ENCODE data around the gene SMG9. TPM values are rescaled to one million over a fixed set of nuclear protein-coding genes. Genes with fewer than 3 reads are reported as not detected.

SMG9 gene
- total RNA-seq, 6 experiments from 2014 or later, result 29.8 to 39.4 (median 32.0) TPM

DNA sequence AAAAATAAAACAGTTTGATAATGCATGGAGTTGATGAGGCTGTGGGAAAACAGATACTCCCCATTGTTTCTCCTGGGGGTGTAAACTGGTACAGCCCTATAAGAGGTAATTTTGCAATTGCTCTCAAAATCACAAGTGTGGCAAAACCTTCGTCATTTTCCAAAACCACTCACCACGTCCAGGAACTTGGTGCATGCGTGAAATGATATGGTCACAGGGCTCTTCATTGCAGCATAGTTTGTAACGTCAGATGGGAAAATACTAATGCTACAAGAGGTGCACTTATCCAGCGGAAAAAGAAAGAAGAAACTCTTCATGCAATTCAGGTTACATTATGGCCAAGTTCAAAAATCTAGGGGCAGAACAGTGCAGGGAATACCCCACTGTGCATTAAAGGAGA lies 72.9 kb downstream of the SMG9 start:
- Mint-ChIP-seq H3K9me3 (no peaks in the 10 kb centered on the region), H3K27ac (no peak overlapping the region), H3K4me1 (ENCODE audit: low read depth) (peaks cover 2% of the 10 kb centered on the region), H3K36me3 (ENCODE audit: low read depth) (no peaks in the 10 kb centered on the region), H3K4me3 (no peak overlapping the region), H3K27me3 (ENCODE audit: insufficient read depth) (peaks cover 4% of the 10 kb centered on the region)
- TF ChIP-seq, protein P1, sequence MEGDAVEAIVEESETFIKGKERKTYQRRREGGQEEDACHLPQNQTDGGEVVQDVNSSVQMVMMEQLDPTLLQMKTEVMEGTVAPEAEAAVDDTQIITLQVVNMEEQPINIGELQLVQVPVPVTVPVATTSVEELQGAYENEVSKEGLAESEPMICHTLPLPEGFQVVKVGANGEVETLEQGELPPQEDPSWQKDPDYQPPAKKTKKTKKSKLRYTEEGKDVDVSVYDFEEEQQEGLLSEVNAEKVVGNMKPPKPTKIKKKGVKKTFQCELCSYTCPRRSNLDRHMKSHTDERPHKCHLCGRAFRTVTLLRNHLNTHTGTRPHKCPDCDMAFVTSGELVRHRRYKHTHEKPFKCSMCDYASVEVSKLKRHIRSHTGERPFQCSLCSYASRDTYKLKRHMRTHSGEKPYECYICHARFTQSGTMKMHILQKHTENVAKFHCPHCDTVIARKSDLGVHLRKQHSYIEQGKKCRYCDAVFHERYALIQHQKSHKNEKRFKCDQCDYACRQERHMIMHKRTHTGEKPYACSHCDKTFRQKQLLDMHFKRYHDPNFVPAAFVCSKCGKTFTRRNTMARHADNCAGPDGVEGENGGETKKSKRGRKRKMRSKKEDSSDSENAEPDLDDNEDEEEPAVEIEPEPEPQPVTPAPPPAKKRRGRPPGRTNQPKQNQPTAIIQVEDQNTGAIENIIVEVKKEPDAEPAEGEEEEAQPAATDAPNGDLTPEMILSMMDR (IDR thresholded peaks at IDR 0.05), result no peak
- no peak for DNase-seq

DNA sequence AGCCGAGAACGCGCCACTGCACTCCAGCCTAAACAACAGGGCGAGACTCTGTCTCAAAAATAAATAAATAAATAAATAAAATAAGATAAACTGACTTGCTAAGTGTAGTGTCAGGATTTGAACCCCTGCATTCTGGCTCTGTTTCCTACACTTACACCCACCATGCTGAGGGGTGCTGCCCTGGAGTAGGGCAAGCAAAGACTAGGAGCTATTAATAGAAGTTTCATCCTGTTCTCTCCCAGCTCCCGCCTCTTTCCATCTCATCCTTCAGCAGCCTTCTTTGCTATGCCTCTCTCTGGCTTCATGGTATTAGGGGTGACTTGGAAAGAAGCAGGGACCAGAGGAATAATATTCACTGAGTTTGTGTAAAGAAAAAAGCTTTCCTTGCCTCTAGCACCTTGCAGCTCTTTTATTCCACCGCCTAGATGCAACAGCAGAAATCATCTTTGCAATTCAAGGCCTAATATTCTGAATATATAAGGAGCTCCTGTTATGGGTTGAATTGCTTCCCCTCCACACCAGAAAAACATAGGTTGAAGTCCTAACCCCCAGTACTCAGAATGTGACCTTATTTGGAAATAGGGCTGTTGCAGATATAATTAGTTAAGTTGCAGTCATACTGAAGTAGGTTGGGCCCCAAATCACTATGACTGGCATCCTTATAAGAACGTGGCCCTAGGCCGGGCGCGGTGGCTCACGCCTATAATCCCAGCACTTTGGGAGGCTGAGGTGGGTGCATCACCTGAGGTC lies 76.1 kb downstream of the SMG9 start:
- H3K27ac Mint-ChIP-seq, result no peak overlapping the region
- no peaks in the 10 kb centered on the region for H3K9me3 Mint-ChIP-seq
- peaks cover 18% of the 10 kb centered on the region for H3K4me1 Mint-ChIP-seq (ENCODE audit: low read depth)
- no peaks in the 10 kb centered on the region for H3K36me3 Mint-ChIP-seq (ENCODE audit: low read depth)
- H3K27me3 Mint-ChIP-seq (ENCODE audit: insufficient read depth), result peaks cover 2% of the 10 kb centered on the region
- TF ChIP-seq, protein P1 (IDR thresholded peaks at IDR 0.05), result no peak
- H3K4me3 Mint-ChIP-seq, result no peak overlapping the region
- no peak for DNase-seq

Other genes with a start within 250 kb of the SMG9 start
- gene ETHE1, start 227.8 kb downstream of the SMG9 start, total RNA-seq (2021; fragmentation: NEBNext Ultra II Directional; extraction: Animal tissue kit (Norgen Biotek cat#: 25700)), result 100 to 1,000 TPM in 4 of 6 experiments, 10 to 100 TPM in 2; 81.3 to 125 (median 107) TPM
- 1 to 10 TPM; 1.6 to 2.9 (median 2.3) TPM for gene ZNF575, start 221.8 kb downstream of the SMG9 start, total RNA-seq (2021; fragmentation: NEBNext Ultra II Directional; extraction: Animal tissue kit (Norgen Biotek cat#: 25700))
- gene XRCC1, start 179.4 kb downstream of the SMG9 start, total RNA-seq (2021; fragmentation: NEBNext Ultra II Directional; extraction: Animal tissue kit (Norgen Biotek cat#: 25700)), result 10 to 100 TPM; 16.2 to 29.8 (median 27.1) TPM
- gene PINLYP, start 179.2 kb downstream of the SMG9 start, total RNA-seq (2021; fragmentation: NEBNext Ultra II Directional; extraction: Animal tissue kit (Norgen Biotek cat#: 25700)), result under 1 TPM in 2 of 6 experiments, not detected in 4; 0.23 to 0.61 TPM
- 10 to 100 TPM; 19.5 to 24.7 (median 21.2) TPM for gene IRGQ, start 158.8 kb downstream of the SMG9 start, total RNA-seq (2021; fragmentation: NEBNext Ultra II Directional; extraction: Animal tissue kit (Norgen Biotek cat#: 25700))
- gene ZNF576, start 158.4 kb downstream of the SMG9 start, total RNA-seq (2021; fragmentation: NEBNext Ultra II Directional; extraction: Animal tissue kit (Norgen Biotek cat#: 25700)), result 10 to 100 TPM; 18.1 to 20.8 (median 20.0) TPM
- under 1 TPM in 5 of 6 experiments, not detected in 1; 0.11 to 0.31 (median 0.21) TPM for gene SRRM5, start 142.9 kb downstream of the SMG9 start, total RNA-seq (2021; fragmentation: NEBNext Ultra II Directional; extraction: Animal tissue kit (Norgen Biotek cat#: 25700))
- gene ZNF428, start 135.3 kb downstream of the SMG9 start, total RNA-seq (2021; fragmentation: NEBNext Ultra II Directional; extraction: Animal tissue kit (Norgen Biotek cat#: 25700)), result 10 to 100 TPM; 32.2 to 42.2 (median 37.3) TPM
- gene CADM4, start 115.1 kb downstream of the SMG9 start, total RNA-seq (2021; fragmentation: NEBNext Ultra II Directional; extraction: Animal tissue kit (Norgen Biotek cat#: 25700)), result 1 to 10 TPM in 2 of 6 experiments, under 1 TPM in 4; 0.43 to 1.3 (median 0.82) TPM
- gene PLAUR, start 84.8 kb downstream of the SMG9 start, total RNA-seq (2021; fragmentation: NEBNext Ultra II Directional; extraction: Animal tissue kit (Norgen Biotek cat#: 25700)), result 100 to 1,000 TPM; 123 to 163 (median 152) TPM
- not detected for gene IRGC, start 38.9 kb downstream of the SMG9 start, total RNA-seq (2021; fragmentation: NEBNext Ultra II Directional; extraction: Animal tissue kit (Norgen Biotek cat#: 25700))
- gene KCNN4, start 26.0 kb upstream of the SMG9 start, total RNA-seq (2021; fragmentation: NEBNext Ultra II Directional; extraction: Animal tissue kit (Norgen Biotek cat#: 25700)), result 1 to 10 TPM in 2 of 6 experiments, under 1 TPM in 4; 0.53 to 3.1 (median 0.81) TPM
- under 1 TPM in 5 of 6 experiments, not detected in 1; 0.11 to 0.81 (median 0.34) TPM for gene LYPD5, start 47.5 kb upstream of the SMG9 start, total RNA-seq (2021; fragmentation: NEBNext Ultra II Directional; extraction: Animal tissue kit (Norgen Biotek cat#: 25700))
- gene ZNF283, start 72.4 kb upstream of the SMG9 start, total RNA-seq (2021; fragmentation: NEBNext Ultra II Directional; extraction: Animal tissue kit (Norgen Biotek cat#: 25700)), result 1 to 10 TPM; 5.7 to 9.0 (median 7.9) TPM
- gene ZNF404, start 129.0 kb upstream of the SMG9 start, total RNA-seq (2021; fragmentation: NEBNext Ultra II Directional; extraction: Animal tissue kit (Norgen Biotek cat#: 25700)), result 1 to 10 TPM; 2.6 to 3.6 (median 3.2) TPM
- 10 to 100 TPM in 3 of 6 experiments, 1 to 10 TPM in 3; 8.4 to 12.3 (median 10.2) TPM for gene ZNF45, start 180.3 kb upstream of the SMG9 start, total RNA-seq (2021; fragmentation: NEBNext Ultra II Directional; extraction: Animal tissue kit (Norgen Biotek cat#: 25700))
- gene ZNF221, start 196.3 kb upstream of the SMG9 start, total RNA-seq (2021; fragmentation: NEBNext Ultra II Directional; extraction: Animal tissue kit (Norgen Biotek cat#: 25700)), result 1 to 10 TPM; 3.6 to 4.3 (median 4.1) TPM
- 1 to 10 TPM; 5.7 to 6.7 (median 6.4) TPM for gene ZNF155, start 229.2 kb upstream of the SMG9 start, total RNA-seq (2021; fragmentation: NEBNext Ultra II Directional; extraction: Animal tissue kit (Norgen Biotek cat#: 25700))
- gene ZNF230, start 248.0 kb upstream of the SMG9 start, total RNA-seq (2021; fragmentation: NEBNext Ultra II Directional; extraction: Animal tissue kit (Norgen Biotek cat#: 25700)), result 1 to 10 TPM; 1.3 to 2.6 (median 2.0) TPM

Data from HFFc6 (cell line).